Astrocyte (in vitro differentiated cells and primary cell): Measurements from ENCODE around the gene PTPRN2. TPM values are rescaled to one million over a fixed set of nuclear protein-coding genes. Genes with fewer than 3 reads are reported as not detected.

Experiments used
- DNase-seq: peaks from one replicate; pipeline ENCODE4 v3.0.0-alpha.2; 2010; ENCODE audit warnings: low read depth
- FAIRE-seq: peaks from 2 replicates; lab custom pipeline; 2011; peaks lifted over from hg19 to GRCh38; lab: Jason Lieb, UNC
- H2AFZ ChIP-seq: 2 replicates; pipeline ENCODE4 v1.6.0; 2012; ENCODE audit warnings: low read depth, low read length, inconsistent platforms
- H3K27ac ChIP-seq: 2 replicates; pipeline ENCODE4 v1.5.1; 2011; ENCODE audit warnings: low read depth, low read length, inconsistent platforms
- H3K27me3 ChIP-seq: 2 replicates; pipeline ENCODE4 v1.6.0; 2011; ENCODE audit warnings: low read length, inconsistent platforms; ENCODE audit not compliant: insufficient read depth
- H3K36me3 ChIP-seq: 2 replicates; pipeline ENCODE4 v1.5.1; 2011; ENCODE audit warnings: low read length, inconsistent platforms; ENCODE audit not compliant: insufficient read depth
- H3K4me1 ChIP-seq: 2 replicates; pipeline ENCODE4 v1.5.1; 2011; ENCODE audit warnings: low read length, inconsistent platforms; ENCODE audit not compliant: insufficient read depth
- H3K4me2 ChIP-seq: 2 replicates; pipeline ENCODE4 v1.6.0; 2012; ENCODE audit warnings: low read length, inconsistent platforms
- H3K4me3 ChIP-seq: 2 replicates; pipeline ENCODE4 v1.5.1; 2011; ENCODE audit warnings: low read depth, mild to moderate bottlenecking, low read length, inconsistent platforms; ENCODE audit not compliant: insufficient read depth
- H3K79me2 ChIP-seq: 2 replicates; pipeline ENCODE4 v1.6.0; 2012; ENCODE audit warnings: mild to moderate bottlenecking, low read length, inconsistent platforms; ENCODE audit not compliant: insufficient read depth
- H3K9ac ChIP-seq: 2 replicates; pipeline ENCODE4 v1.6.0; 2012; ENCODE audit warnings: mild to moderate bottlenecking, low read length, inconsistent platforms
- H3K9me3 ChIP-seq: 2 replicates; pipeline ENCODE4 v1.5.1; 2012; ENCODE audit warnings: low read depth, mild to moderate bottlenecking, low read length, inconsistent platforms; ENCODE audit not compliant: insufficient read depth
- H4K20me1 ChIP-seq: 2 replicates; pipeline ENCODE4 v1.6.0; 2012; ENCODE audit warnings: low read length, inconsistent platforms; ENCODE audit not compliant: insufficient read depth
- H3K27ac Mint-ChIP-seq: one replicate; pipeline ENCODE4 v1.8.0; 2021; ENCODE audit warnings: mild to moderate bottlenecking, mixed read lengths; ENCODE audit not compliant: unreplicated experiment
- H3K27me3 Mint-ChIP-seq: one replicate; pipeline ENCODE4 v1.8.0; 2021; ENCODE audit warnings: low read depth, mixed read lengths; ENCODE audit not compliant: unreplicated experiment
- H3K36me3 Mint-ChIP-seq: one replicate; pipeline ENCODE4 v1.8.0; 2021; ENCODE audit warnings: low read depth, mixed read lengths; ENCODE audit not compliant: unreplicated experiment
- H3K4me1 Mint-ChIP-seq: one replicate; pipeline ENCODE4 v1.8.0; 2021; ENCODE audit warnings: low read depth, mixed read lengths; ENCODE audit not compliant: unreplicated experiment
- H3K4me3 Mint-ChIP-seq: one replicate; pipeline ENCODE4 v1.8.0; 2021; ENCODE audit warnings: mild to moderate bottlenecking, moderate library complexity, mixed read lengths; ENCODE audit not compliant: unreplicated experiment
- H3K9me3 Mint-ChIP-seq: one replicate; pipeline ENCODE4 v1.8.0; 2021; ENCODE audit warnings: mild to moderate bottlenecking, mixed read lengths; ENCODE audit not compliant: unreplicated experiment
- EZH2 ChIP-seq: IDR thresholded peaks from 2 replicates; pipeline ENCODE4 v1.6.1; 2012; ENCODE audit warnings: mild to moderate bottlenecking, low read length, inconsistent platforms; ENCODE audit not compliant: insufficient read depth
- total RNA-seq: library from RNA; stranded (reverse); gene quantifications from 2 replicates; pipeline ENCODE4 v1.2.1, GENCODE V29; 2021
- TF ChIP-seq, protein P1 (sequence below): IDR thresholded peaks from 2 replicates; pipeline ENCODE4 v1.5.1; 2011; ENCODE audit warnings: low read depth, mild to moderate bottlenecking, inconsistent platforms, low read length, moderate library complexity; ENCODE audit not compliant: insufficient read depth

The PTPRN2 gene
- total RNA-seq, 1 donor from 2014 or later, result 0.09 TPM

- Histone ChIP-seq H2AFZ (no peak overlapping the region), H3K79me2 (no peaks in the 10 kb centered on the region), H3K27ac (no peak overlapping the region), H3K4me1 (no peaks in the 10 kb centered on the region), H3K9ac (no peak overlapping the region), H3K4me2 (no peak overlapping the region), H3K4me3 (no peak overlapping the region), H3K9me3 (no peaks in the 10 kb centered on the region), H4K20me1 (no peaks in the 10 kb centered on the region), H3K36me3 (no peaks in the 10 kb centered on the region), H3K27me3 (no peaks in the 10 kb centered on the region)
- DNase-seq (no peak), FAIRE-seq (no peak)
- TF ChIP-seq, protein P1, sequence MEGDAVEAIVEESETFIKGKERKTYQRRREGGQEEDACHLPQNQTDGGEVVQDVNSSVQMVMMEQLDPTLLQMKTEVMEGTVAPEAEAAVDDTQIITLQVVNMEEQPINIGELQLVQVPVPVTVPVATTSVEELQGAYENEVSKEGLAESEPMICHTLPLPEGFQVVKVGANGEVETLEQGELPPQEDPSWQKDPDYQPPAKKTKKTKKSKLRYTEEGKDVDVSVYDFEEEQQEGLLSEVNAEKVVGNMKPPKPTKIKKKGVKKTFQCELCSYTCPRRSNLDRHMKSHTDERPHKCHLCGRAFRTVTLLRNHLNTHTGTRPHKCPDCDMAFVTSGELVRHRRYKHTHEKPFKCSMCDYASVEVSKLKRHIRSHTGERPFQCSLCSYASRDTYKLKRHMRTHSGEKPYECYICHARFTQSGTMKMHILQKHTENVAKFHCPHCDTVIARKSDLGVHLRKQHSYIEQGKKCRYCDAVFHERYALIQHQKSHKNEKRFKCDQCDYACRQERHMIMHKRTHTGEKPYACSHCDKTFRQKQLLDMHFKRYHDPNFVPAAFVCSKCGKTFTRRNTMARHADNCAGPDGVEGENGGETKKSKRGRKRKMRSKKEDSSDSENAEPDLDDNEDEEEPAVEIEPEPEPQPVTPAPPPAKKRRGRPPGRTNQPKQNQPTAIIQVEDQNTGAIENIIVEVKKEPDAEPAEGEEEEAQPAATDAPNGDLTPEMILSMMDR, result no peak
- no peak for TF ChIP-seq EZH2
- no peak overlapping the region for H3K27ac Mint-ChIP-seq
- no peaks in the 10 kb centered on the region for H3K27me3 Mint-ChIP-seq
- H3K9me3 Mint-ChIP-seq, result peaks cover 2% of the 10 kb centered on the region
- H3K4me3 Mint-ChIP-seq, result no peak overlapping the region
- H3K36me3 Mint-ChIP-seq, result no peaks in the 10 kb centered on the region
- no peaks in the 10 kb centered on the region for H3K4me1 Mint-ChIP-seq
Measured at GRCh38 chr7:158403013-158403821, 184.4 kb downstream of the PTPRN2 start.

DNA sequence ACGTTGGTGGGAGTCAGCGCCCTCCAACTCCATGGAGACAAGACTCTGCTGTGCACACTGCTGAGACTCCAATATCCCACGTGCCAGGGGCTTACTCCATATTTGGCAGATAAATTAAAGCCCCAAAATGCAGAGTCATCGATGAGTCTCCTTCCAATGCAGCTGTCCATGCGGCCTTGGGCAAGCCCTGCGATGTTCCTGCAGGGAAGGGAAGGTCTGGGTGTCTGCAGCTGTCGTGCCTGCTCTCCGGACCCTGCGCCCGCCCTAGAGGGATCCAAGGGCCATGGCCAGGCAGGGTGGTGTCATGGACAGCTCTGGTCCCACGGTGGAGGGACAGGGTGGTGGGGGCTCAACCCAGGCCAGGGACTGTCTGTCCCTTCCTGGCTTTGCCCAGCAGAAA lies 185.2 kb downstream of the PTPRN2 start:
- Histone ChIP-seq H3K36me3 (no peaks in the 10 kb centered on the region), H4K20me1 (no peaks in the 10 kb centered on the region), H3K9ac (no peak overlapping the region), H3K79me2 (no peaks in the 10 kb centered on the region), H2AFZ (no peak overlapping the region), H3K4me3 (no peak overlapping the region), H3K4me1 (no peaks in the 10 kb centered on the region), H3K9me3 (no peaks in the 10 kb centered on the region), H3K27me3 (no peaks in the 10 kb centered on the region), H3K4me2 (no peak overlapping the region), H3K27ac (no peak overlapping the region)
- FAIRE-seq, result no peak
- TF ChIP-seq, protein P1, result no peak
- TF ChIP-seq EZH2, result no peak
- Mint-ChIP-seq H3K27me3 (no peaks in the 10 kb centered on the region), H3K36me3 (no peaks in the 10 kb centered on the region), H3K27ac (no peak overlapping the region), H3K9me3 (peaks cover 2% of the 10 kb centered on the region), H3K4me1 (no peaks in the 10 kb centered on the region), H3K4me3 (no peak overlapping the region)
- no peak for DNase-seq

DNA sequence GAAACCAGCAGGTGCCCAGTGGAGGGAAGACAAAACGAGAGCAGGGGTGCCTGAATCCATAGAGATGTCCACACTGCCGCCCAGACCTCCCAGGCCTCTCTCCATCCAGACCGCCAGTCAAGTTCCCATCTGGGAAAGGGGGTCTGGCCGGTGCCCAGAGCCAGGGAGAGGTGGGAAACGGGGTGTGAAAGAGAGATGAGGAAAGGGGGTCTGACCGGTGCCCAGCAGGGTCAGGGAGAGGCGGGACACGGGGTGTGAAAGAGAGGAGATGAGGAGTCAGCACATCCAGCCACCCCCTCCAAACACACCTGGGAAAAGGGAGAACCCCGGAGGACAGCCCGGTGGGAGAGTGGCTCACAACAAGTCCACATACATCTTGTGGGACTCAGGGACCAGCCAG lies 185.8 kb downstream of the PTPRN2 start:
- TF ChIP-seq, protein P1, result no peak
- no peak for TF ChIP-seq EZH2
- H3K4me3 Mint-ChIP-seq, result no peak overlapping the region
- no peaks in the 10 kb centered on the region for H3K9me3 ChIP-seq
- H2AFZ ChIP-seq, result no peak overlapping the region
- H3K27me3 ChIP-seq, result no peaks in the 10 kb centered on the region
- no peak overlapping the region for H3K27ac Mint-ChIP-seq
- no peak overlapping the region for H3K9ac ChIP-seq
- peaks cover 2% of the 10 kb centered on the region for H3K9me3 Mint-ChIP-seq
- no peak for DNase-seq
- no peaks in the 10 kb centered on the region for H3K4me1 ChIP-seq
- H4K20me1 ChIP-seq, result no peaks in the 10 kb centered on the region
- no peaks in the 10 kb centered on the region for H3K4me1 Mint-ChIP-seq
- H3K79me2 ChIP-seq, result no peaks in the 10 kb centered on the region
- H3K27ac ChIP-seq, result no peak overlapping the region
- H3K27me3 Mint-ChIP-seq, result no peaks in the 10 kb centered on the region
- no peaks in the 10 kb centered on the region for H3K36me3 Mint-ChIP-seq
- H3K4me2 ChIP-seq, result no peak overlapping the region
- no peaks in the 10 kb centered on the region for H3K36me3 ChIP-seq
- no peak for FAIRE-seq
- no peak overlapping the region for H3K4me3 ChIP-seq
